ENCODE measurements around the gene MTHFR. TPM values are rescaled to one million over a fixed set of nuclear protein-coding genes. Genes with fewer than 3 reads are reported as not detected.

Gene MTHFR
- total and polyA plus RNA-seq, 2 of the 8 experiments (the other 6 are each of a cell fraction or from before 2014, with no cell fraction given): 8.7 to 18.5 TPM

DNA sequence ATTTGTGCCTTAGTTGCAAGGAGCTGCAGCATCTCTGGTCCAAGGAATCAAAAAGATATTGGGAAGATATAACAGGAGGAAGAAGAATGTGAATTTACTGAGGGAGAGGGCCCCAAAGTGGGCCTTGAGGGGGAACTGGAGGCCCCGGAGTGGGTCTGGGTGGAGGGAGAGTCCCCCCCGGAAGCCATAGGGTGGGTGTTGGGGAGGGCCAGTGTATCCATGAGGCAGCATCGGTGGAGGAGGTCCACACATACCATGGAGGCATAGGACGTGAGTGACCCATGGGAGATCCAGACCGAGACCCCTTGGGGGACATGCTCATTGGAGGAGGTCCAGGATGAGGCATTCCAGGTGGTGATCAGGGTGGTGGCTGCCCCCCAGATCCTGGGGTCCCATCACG lies 44.5 kb downstream of the MTHFR start:
- TF ChIP-seq ASH2L (IDR thresholded peaks at IDR 0.05; ENCODE audit: low read length) (no peak), JUN (IDR thresholded peaks at IDR 0.05; ENCODE audit: low read depth, low read length) (no peak), SP4 (IDR thresholded peaks at IDR 0.05; ENCODE audit: low read length) (no peak), BCL11A (IDR thresholded peaks at IDR 0.05; ENCODE audit: low read depth in 2 of 2, low read length in 2 of 2) (no peak), GTF2F1 (IDR thresholded peaks at IDR 0.05; ENCODE audit: borderline replicate concordance, low read depth, low read length) (no peak), CBX8 (IDR thresholded peaks at IDR 0.05; ENCODE audit: borderline replicate concordance, low read depth, low read length) (no peak), HDAC6 (IDR thresholded peaks at IDR 0.05; ENCODE audit: low read depth, low read length) (no peak)
- H2BK5ac ChIP-seq (ENCODE audit: low read depth, low read length): no peak overlapping the region
- DNase-seq (ENCODE audit: low read depth in 1 of 2, low spot score in 2 of 2): no peak
- FAIRE-seq: no peak
- no peak overlapping the region for H3K27ac ChIP-seq (ENCODE audit: low read depth, low read length)
- no peak overlapping the region for H4K8ac ChIP-seq (ENCODE audit: extremely low read depth, insufficient read depth, low read length)
- no peak overlapping the region for H3K4ac ChIP-seq (replicated peaks; ENCODE audit: insufficient read length, low read depth, low read length)
- H2AFZ ChIP-seq (ENCODE audit: low read length): no peak overlapping the region
- WGBS, 2 experiments (ENCODE audit: extremely low coverage in 1 of 2, insufficient coverage in 1 of 2, insufficient read length in 1 of 2, insufficient replicate concordance in 2 of 2, low coverage in 1 of 2, low lambda C conversion rate in 2 of 2, missing lambda C conversion rate in 1 of 2): 80% methylated on average over 4 of the region's 6 CpGs; no CpG with 5 or more reads in 1 of the 2 experiments
- H3K79me2 ChIP-seq (ENCODE audit: control insufficient read depth in 1 of 2, insufficient read depth in 2 of 2, low read length in 2 of 2): no peaks in the 10 kb centered on the region
- H2AK5ac ChIP-seq (ENCODE audit: low read depth, low read length): no peak overlapping the region
- H3K18ac ChIP-seq (ENCODE audit: extremely low read depth, low read length): no peak overlapping the region
- ChIA-PET CTCF (ENCODE audit: partially characterized antibody) (interaction anchor here (1.1 kb wide), 1 partner anchor 108 kb away, joined by 3 read pairs; no protein-coding TSS in a partner anchor), POLR2A (ENCODE audit: partially characterized antibody) (interaction anchor here (1.0 to 1.2 kb wide), 2 partner anchors 10 to 12 kb away, joined by 3 read pairs; no protein-coding TSS in a partner anchor)
- no peak overlapping the region for H2BK20ac ChIP-seq (ENCODE audit: low read length)
- no peaks in the 10 kb centered on the region for H4K20me1 ChIP-seq (replicated peaks in 1 of 2; ENCODE audit: control insufficient read depth in 1 of 2, insufficient read depth in 2 of 2, low read length in 2 of 2)
- no peak overlapping the region for H3K23ac ChIP-seq (ENCODE audit: insufficient read length)
- H2BK120ac ChIP-seq (replicated peaks; ENCODE audit: low read depth, low read length): no peak overlapping the region
- no peak overlapping the region for H3K56ac ChIP-seq (replicated peaks; ENCODE audit: insufficient read length, low read depth, low read length)
- H3K27me3 ChIP-seq (replicated peaks in 1 of 4; ENCODE audit: control insufficient read depth in 3 of 4, extremely low read depth in 1 of 4, insufficient read depth in 3 of 4, low read length in 3 of 4): peaks cover 7 to 40% (median 30%) of the 10 kb centered on the region in 4 experiments
- no peak overlapping the region for H3K4me3 ChIP-seq (ENCODE audit: extremely low read depth in 1 of 4, insufficient read depth in 2 of 4, low read depth in 3 of 4, low read length in 4 of 4)
- no peak overlapping the region for H4K5ac ChIP-seq (ENCODE audit: insufficient read length, low read depth, low read length)
- no peak overlapping the region; a peak in 1 of 4 replicates for H3K4me2 ChIP-seq (ENCODE audit: insufficient read depth in 1 of 2, low read depth in 2 of 2, low read length in 2 of 2)
- no peaks in the 10 kb centered on the region for H3K79me1 ChIP-seq (ENCODE audit: low read depth, low read length)
- H3K9me3 ChIP-seq (ENCODE audit: insufficient read depth in 2 of 2, low read depth in 1 of 2, low read length in 1 of 2): peaks cover 0 to 5% of the 10 kb centered on the region in 2 experiments; a peak in 1 of 4 replicates
- peaks cover 3% of the 10 kb centered on the region; the same call in 1 of the 2 replicates for H3K23me2 ChIP-seq (ENCODE audit: low read depth, low read length)
- H3K4me1 ChIP-seq (replicated peaks in 1 of 4; ENCODE audit: control insufficient read depth in 3 of 4, insufficient read depth in 4 of 4, low read length in 3 of 4): peaks cover 0 to 16% (median 10%) of the 10 kb centered on the region in 4 experiments; a peak in 6 of 7 replicates
- no peak overlapping the region for H2BK12ac ChIP-seq (ENCODE audit: low read depth, low read length)
- H3K9ac ChIP-seq (replicated peaks in 1 of 4; ENCODE audit: extremely low read depth in 1 of 4, low read depth in 3 of 4, low read length in 3 of 4): no peak overlapping the region
- no peak overlapping the region for H2BK15ac ChIP-seq (ENCODE audit: low read length)
- no peaks in the 10 kb centered on the region for H3K36me3 ChIP-seq (ENCODE audit: control insufficient read depth in 2 of 4, insufficient read depth in 4 of 4, low read length in 3 of 4)
- H3K14ac ChIP-seq (ENCODE audit: insufficient read length): no peak overlapping the region
- H4K91ac ChIP-seq (replicated peaks; ENCODE audit: insufficient read length, low read length): no peak overlapping the region

Measured in H1 (cell line).